ENCODE measurements around the gene SLC1A7. TPM values are rescaled to one million over a fixed set of nuclear protein-coding genes. Genes with fewer than 3 reads are reported as not detected.
A peak's percentile ranks its signal among the peaks of the same experiment; 100 is the strongest.

The SLC1A7 gene
- total RNA-seq, 2 donors from 2014 or later = 0.58 to 1.1 TPM

GRCh38 chr1:53122961-53123413 lies 19.5 kb downstream of the SLC1A7 start:
- DNase-seq = no peak
- intact Hi-C loops (cut with DNase I, micrococcal nuclease) = no loop called here
- ATAC-seq = no peak

- DNase-seq = no peak
- intact Hi-C loops (cut with DNase I, micrococcal nuclease) = no loop called here
- ATAC-seq = no peak
Measured at GRCh38 chr1:53122201-53122885, 20.1 kb downstream of the SLC1A7 start.

- intact Hi-C loops (cut with DNase I, micrococcal nuclease) = no loop called here
- DNase-seq (peak in 1 of 2 donors; percentile 53), ATAC-seq (no peak)
Measured at GRCh38 chr1:53121319-53122172, 20.9 kb downstream of the SLC1A7 start.

GRCh38 chr1:53120659-53121058 lies 21.8 kb downstream of the SLC1A7 start:
- intact Hi-C loops (cut with DNase I, micrococcal nuclease) = no loop called here
- no peak for DNase-seq
- no peak for ATAC-seq

- intact Hi-C loops (cut with DNase I, micrococcal nuclease) = no loop called here
- DNase-seq (no peak), ATAC-seq (no peak)
Measured at GRCh38 chr1:53117836-53118235, 24.6 kb downstream of the SLC1A7 start.

- DNase-seq (no peak), ATAC-seq (no peak)
- intact Hi-C loops (cut with DNase I, micrococcal nuclease) = no loop called here
Measured at GRCh38 chr1:53116933-53117600, 25.4 kb downstream of the SLC1A7 start.

- DNase-seq (no peak), ATAC-seq (no peak)
- intact Hi-C loops (cut with DNase I, micrococcal nuclease) = no loop called here
Measured at GRCh38 chr1:53116307-53116810, 26.1 kb downstream of the SLC1A7 start.

- no peak for ATAC-seq
- no peak for DNase-seq
- intact Hi-C loops (cut with DNase I, micrococcal nuclease) = no loop called here
Measured at GRCh38 chr1:53115403-53116306, 26.8 kb downstream of the SLC1A7 start.

GRCh38 chr1:53114581-53115400 lies 27.6 kb downstream of the SLC1A7 start:
- no peak for DNase-seq
- ATAC-seq = no peak
- intact Hi-C loops (cut with DNase I, micrococcal nuclease) = no loop called here

- intact Hi-C loops (cut with DNase I, micrococcal nuclease) = no loop called here
- DNase-seq = no peak
- ATAC-seq = peak; percentile 17
Measured at GRCh38 chr1:53114090-53114489, 28.3 kb downstream of the SLC1A7 start.

- intact Hi-C loops (cut with DNase I, micrococcal nuclease) = no loop called here
- ATAC-seq = no peak
- DNase-seq = no peak
Measured at GRCh38 chr1:53112861-53113260, 29.6 kb downstream of the SLC1A7 start.

GRCh38 chr1:53112271-53112774 lies 30.1 kb downstream of the SLC1A7 start:
- intact Hi-C loops (cut with DNase I, micrococcal nuclease) = no loop called here
- no peak for DNase-seq
- peak; percentile 11 for ATAC-seq

GRCh38 chr1:53111693-53112092 lies 30.7 kb downstream of the SLC1A7 start:
- DNase-seq = no peak
- intact Hi-C loops (cut with DNase I, micrococcal nuclease) = no loop called here
- ATAC-seq = no peak

GRCh38 chr1:53111073-53111556 lies 31.3 kb downstream of the SLC1A7 start:
- DNase-seq = peak; percentile 80 to 81
- peak; percentile 96 for ATAC-seq
- intact Hi-C loops (cut with DNase I, micrococcal nuclease) = no loop called here

GRCh38 chr1:53110370-53111072 lies 31.9 kb downstream of the SLC1A7 start:
- ATAC-seq (peak; percentile 32), DNase-seq (peak in 1 of 2 donors; percentile 34)
- intact Hi-C loops (cut with DNase I, micrococcal nuclease) = no loop called here

- no peak for DNase-seq
- intact Hi-C loops (cut with DNase I, micrococcal nuclease) = no loop called here
- ATAC-seq = no peak
Measured at GRCh38 chr1:53108646-53109580, 33.5 kb downstream of the SLC1A7 start.

All from left colon (tissue), 2 donors.